Tibial nerve (tissue), 4 donors: ENCODE results near the gene ZRANB2.

Experiments used
- CTCF ChIP-seq, 5 experiments: fragments of 200-600 bp in 3 of 5; fragments of 450-650 bp in 2 of 5; sonication (generic) in 3 of 5; IDR thresholded peaks; one replicate each; pipeline ENCODE4 v1.5.1; 2016 to 2019; ENCODE audit warnings: antibody characterized with exemption in 5 of 5, mild to moderate bottlenecking in 3 of 5, moderate library complexity in 2 of 5
- EP300 ChIP-seq, 2 donors: sonication (generic); formaldehyde crosslinking; IDR thresholded peaks; one replicate each; pipeline ENCODE4 v1.6.1; 2017; ENCODE audit warnings: antibody characterized with exemption in 2 of 2, mild to moderate bottlenecking in 1 of 2
- POLR2A ChIP-seq, 2 donors: fragments of 450-650 bp; IDR thresholded peaks; one replicate each; pipeline ENCODE4 v1.6.1; 2017; ENCODE audit warnings: antibody characterized with exemption in 2 of 2, mild to moderate bottlenecking in 2 of 2, moderate library complexity in 2 of 2

DNA sequence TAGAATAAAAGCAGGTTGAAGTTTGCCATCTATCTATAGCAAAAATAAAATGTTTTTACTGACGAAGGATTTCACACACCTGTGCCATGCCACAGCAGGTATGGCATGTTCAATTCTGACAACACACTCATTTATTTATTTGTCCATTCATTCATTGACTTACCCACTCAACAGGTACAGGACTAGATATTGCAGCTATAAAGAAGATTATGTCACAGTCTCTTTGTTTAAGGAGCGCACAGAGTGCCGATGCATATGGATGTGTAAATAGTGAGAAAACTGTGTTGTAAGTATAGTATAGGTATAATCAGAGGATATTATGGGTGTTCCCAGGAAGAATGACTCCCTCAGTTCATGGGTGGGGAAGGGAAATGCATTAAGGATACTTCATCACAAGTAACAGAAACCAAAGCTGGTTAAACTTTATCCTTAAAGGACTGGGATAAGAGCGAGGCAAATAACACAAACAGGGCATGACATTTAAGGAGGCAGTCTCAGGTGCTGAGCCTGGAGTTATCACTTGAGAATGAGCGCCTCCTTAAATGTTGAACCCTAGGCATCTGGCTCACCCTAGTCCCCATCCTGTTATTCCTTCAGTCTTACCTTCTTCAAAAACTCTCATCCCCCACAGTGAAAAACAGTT, 7.9 kb upstream of the ZRANB2 start:
- TF ChIP-seq CTCF (IDR thresholded peaks at IDR 0.05) = no peak
- no peak for TF ChIP-seq POLR2A (IDR thresholded peaks at IDR 0.05)
- no peak for TF ChIP-seq EP300 (IDR thresholded peaks at IDR 0.05)
